Stimulated activated naive CD4-positive, alpha-beta T cell (primary cell): ENCODE data around the gene NUMB.

ENCODE experiments used
- DNase-seq, 6 experiments: peaks; one replicate each; lab custom pipeline; 2025; lab: John Stamatoyannopoulos, UW

NUMB gene

DNA sequence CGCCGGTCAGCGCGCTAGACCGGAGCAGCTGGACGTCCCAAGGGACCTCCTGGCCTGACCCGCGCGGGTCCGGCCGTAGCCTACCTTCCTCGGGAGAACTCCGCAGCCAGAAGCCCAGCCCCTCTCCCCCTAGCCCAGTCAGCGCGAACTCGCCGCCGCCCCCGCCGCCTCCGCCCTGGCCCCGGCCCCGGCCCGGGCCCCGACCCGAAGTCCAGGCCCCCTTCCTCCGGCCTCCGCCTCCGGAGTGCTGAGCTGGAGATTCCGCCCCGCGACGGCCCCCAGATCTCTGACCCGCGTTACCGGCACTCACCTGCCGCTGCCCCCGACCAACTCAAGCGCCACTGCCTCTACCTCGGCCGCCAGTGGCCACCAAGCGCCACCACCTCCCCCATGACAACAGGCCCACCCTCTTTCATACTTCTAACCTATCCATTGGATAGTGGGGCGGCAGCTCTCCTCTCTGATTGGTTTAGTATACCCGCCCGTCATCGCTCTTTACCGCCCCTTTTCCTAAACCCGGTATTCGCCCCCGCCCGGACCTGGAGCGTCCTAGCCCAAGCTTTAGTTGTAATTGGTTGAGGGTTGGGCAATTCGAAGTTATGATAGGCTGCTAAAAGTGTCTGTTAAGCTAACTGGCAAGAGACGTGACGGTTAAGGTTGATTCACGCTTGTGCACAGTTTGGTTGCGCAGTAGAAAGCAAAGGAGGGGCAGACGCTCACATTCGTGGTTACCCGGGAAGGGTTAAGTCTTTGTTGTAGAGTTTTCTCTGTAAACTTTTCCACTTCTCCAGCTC, at the start of gene NUMB:
Gene NUMB, minus strand, starts transcription at position 364 of the 794 bp plus-strand sequence. CDS start 102,795 bp downstream, outside the sequence.
- DNase-seq, result peak; percentile 84 to 98 (median 96)

DNA sequence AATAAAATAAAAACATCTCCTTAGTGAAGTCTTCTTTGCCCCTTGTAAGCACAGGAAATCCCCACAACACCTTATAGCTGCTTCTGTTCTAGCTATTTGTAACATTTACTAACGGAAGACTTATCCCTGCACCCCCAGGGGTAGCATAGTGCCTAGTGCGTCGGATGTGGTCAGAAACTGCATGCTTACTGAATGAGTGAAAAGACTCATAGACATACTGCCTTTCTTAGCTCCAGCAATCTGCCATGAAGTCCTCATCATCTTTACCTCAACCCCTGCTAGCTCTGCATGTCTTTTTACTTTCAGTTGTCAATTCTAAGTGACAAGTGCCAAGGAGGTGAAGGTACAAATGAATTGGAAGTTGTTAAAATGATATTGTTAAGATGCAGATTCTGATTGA, 45.3 kb upstream of the NUMB start:
- no peak for DNase-seq

GRCh38 chr14:73502017-73502619, 43.8 kb upstream of the NUMB start:
- DNase-seq, result no peak

GRCh38 chr14:73500360-73500759, 42.0 kb upstream of the NUMB start:
- DNase-seq, result no peak

DNA sequence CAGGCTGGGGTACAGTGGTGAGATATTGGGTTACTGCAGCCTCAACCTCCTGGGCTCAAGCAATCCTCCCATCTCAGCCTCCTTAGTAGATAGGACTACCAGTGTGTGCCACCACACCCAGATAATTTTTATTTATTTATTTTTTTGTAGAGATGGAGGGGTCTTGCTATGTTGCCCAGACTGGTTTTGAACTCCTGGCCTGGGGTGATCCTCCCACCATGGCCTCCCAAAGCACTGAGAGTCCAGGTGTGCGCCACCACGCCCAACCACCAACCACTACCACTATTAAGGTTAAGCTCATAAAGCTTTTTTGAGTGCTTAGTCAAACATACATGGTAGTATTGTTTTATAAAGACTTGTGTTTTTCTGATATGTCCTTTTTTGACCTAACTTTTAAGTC, 36.2 kb upstream of the NUMB start:
- no peak for DNase-seq

GRCh38 chr14:73492670-73493069, 34.3 kb upstream of the NUMB start:
- DNase-seq, result no peak

DNA sequence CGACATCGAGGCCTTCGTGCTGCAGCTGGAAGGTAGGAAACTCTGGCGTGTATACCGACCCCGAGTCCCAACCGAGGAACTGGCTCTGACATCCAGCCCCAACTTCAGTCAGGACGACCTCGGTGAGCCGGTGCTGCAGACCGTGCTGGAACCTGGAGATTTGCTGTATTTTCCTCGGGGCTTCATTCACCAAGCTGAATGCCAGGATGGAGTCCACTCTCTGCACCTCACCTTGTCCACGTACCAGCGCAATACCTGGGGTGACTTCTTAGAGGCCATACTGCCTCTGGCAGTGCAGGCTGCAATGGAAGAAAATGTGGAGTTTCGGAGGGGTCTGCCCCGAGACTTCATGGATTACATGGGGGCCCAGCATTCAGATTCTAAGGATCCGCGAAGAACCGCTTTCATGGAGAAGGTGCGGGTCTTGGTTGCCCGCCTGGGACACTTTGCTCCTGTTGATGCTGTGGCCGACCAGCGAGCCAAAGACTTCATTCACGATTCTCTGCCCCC, 33.8 kb upstream of the NUMB start:
- no peak for DNase-seq

- DNase-seq, result peak; percentile 39 to 82 (median 62)
Measured at GRCh38 chr14:73491256-73492042, 33.1 kb upstream of the NUMB start.

DNA sequence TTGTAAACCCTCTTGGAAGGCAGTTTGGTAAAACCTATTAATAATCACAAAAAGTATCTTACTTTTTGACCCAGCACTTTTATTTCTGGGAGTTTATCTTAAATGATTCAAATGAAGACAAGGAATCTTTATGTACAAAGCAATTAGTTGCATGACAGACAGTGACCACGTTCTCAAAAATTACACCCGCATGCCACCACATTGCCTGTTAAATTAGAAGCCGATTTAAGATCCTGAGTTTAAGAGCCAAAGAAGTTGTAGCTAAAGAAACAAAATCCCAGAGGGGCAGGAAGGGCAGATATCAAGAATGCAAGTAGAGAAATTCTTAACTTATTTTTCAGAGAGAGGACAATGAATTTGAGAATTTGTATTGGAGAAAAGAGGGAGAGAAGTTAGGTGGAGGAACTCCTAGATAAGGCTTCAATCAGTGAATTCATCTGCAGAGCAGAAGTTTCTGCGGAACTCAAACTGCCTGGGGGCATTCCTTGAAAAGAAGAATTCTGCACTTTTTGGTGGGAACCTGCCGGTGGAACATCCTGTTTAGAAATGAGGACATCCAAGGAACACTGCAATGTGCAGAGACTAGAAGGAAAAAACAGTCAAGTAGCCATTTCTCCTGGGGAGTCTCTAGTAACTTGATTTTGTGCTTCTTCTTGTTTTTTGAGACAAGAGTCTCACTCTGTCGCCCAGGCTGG, 31.3 kb upstream of the NUMB start:
- DNase-seq, result no peak

DNA sequence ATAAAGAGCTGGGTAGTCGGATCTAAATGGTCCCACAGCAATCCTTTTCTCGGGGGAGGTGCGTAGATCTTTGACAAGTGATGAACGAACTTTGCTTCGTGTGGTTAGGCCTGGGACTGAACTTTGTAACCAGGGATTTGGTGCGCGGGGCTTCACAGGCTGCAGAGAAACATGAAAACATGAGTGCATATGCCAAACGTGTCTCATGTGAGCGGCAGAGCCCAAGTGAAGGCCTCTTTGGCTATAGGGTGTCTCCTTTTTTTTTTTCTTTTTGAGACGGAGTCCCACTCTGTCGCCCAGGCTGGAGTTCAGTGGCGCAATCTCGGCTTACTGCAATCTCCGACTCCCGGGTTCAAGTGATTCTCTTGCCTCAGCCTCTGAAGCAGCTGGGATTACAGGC, 20.3 kb upstream of the NUMB start:
- DNase-seq, result no peak

- DNase-seq, result no peak
Measured at GRCh38 chr14:73477618-73478266, 19.4 kb upstream of the NUMB start.

DNA sequence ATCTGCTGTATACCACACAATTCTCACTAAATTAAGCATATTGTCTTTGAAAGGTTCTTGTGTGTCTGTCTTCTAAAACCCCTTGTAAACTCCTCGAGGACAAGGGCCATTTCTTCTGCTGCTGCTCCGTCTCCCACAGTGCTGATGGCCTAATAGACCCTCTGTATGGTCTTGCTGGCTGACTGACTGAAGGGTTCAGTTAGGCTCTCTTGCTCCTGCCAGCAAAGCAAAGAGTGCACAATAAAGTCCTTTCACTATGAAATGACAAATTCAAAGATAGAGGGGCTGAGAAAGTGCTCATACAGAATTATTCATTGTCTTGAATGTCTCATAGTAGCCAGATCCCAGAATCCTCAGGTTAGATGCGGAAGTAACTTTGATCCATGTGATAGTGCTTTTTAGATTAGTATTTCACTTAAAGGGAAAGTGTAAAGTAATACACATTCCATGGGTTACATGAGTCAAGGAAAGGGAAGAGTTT, 18.1 kb upstream of the NUMB start:
- DNase-seq, result no peak

- no peak for DNase-seq
Measured at GRCh38 chr14:73474952-73475351, 16.6 kb upstream of the NUMB start.

DNA sequence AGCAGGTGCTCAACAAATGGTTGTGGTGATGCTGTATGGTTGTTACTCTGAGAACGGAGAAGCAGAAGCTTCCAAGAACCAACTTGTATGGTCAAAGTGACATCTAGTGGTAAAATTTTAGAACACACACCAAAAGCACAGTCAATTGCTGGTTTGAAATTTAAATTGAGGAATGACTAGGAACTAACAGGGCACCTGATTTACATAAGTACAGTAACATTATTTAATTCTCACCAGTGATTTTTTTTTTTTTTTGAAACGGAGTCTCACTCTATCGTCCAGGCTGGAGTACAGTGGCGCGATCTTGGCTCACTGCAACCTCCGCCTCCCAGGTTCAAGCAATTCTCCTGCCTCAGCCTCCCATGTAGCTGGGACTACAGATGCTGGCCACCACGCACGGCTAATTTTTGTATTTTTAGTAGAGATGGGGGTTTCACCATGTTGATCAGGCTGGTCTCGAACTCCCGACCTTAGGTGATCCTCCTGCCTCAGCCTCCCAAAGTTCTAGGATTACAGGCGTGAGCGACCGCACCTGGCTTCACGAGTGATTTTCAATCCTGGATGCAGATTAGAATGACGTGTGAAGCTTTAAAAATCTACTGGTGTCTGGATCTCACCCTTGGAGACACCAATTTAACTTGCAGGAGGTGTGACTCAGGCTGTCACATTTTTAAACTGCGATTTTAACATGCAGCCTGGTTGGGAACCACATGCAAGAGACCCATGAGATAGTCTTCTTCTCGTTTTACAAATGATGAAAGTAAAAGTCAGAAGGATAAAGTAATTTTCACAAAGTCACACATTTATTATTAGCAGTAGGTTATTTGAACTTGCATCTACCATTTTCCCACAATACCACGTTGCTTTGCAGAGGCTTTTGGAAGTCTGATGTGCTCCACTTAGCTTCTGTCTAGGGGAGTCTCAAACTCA, 14.1 kb upstream of the NUMB start:
- peak in 3 of 6 experiments; percentile 47 to 60 (median 59) for DNase-seq

DNA sequence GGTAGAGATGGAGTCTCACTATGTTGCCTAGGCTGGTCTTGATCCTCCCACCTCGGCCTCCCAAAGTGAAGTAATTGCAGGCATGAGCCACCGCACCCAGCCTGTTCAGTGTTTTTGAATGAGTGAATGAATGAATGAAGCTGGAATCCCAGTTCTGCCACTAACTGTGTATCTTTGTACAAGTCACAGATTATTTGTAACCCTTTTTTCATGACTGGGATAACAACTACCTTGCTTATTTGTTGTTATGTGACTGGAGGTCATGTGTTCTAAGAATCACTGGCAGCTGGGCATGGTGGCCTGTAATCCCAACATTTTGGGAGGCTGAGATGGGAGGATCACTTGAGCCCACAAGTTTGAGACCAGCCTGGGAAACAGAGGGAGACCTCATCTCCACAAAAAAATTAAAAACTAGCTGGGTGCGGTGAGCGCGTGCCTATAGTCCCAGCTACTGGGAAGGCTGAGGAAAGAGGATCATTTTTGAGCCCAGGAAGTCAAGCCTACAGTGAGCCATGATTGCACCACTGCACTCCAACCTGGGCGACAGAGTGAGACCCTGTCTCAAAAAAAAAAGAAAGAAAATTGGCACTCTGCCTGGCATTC, 13.3 kb upstream of the NUMB start:
- no peak for DNase-seq

- no peak for DNase-seq
Measured at GRCh38 chr14:73468828-73469375, 10.6 kb upstream of the NUMB start.

GRCh38 chr14:73467800-73468199, 9.5 kb upstream of the NUMB start:
- DNase-seq, result no peak

DNA sequence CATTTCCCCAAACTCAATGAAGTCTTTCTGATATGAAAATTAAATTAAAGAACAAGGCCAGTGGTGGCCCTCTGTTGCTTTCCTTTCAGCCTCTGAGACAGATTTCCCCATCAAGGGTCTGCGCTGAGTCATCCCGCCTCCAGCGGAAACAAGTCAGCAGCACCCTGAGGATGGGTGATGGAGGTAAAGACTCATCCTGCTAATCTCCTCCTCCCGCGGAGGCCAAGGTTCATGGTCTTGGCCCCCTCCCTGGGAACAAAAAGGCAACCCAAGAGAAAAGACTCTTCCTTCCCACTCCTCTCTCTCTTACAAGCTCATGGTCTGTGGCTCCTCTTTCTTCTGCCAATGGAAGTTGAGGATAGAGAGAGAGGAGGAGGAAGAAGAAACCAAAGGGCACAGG, 9.0 kb upstream of the NUMB start:
- no peak for DNase-seq

GRCh38 chr14:73466861-73467260, 8.5 kb upstream of the NUMB start:
- DNase-seq, result no peak
